OCI-LY3 (cell line): ENCODE data around the gene ATF7IP2.

Source experiments
- EZH2phosphoT487 ChIP-seq: fragments of 200-600 bp; shearing (Covaris generic); IDR thresholded peaks from 2 replicates; pipeline ENCODE4 v1.6.1; 2018; ENCODE audit warnings: antibody characterized with exemption, mixed run types, low read depth
- TF ChIP-seq, protein P1 (sequence below): fragments of 200-600, 300-600 bp; sonication (generic); IDR thresholded peaks from 2 replicates; pipeline ENCODE4 v1.5.1; 2014; ENCODE audit warnings: antibody characterized with exemption, low read length, low read depth

DNA sequence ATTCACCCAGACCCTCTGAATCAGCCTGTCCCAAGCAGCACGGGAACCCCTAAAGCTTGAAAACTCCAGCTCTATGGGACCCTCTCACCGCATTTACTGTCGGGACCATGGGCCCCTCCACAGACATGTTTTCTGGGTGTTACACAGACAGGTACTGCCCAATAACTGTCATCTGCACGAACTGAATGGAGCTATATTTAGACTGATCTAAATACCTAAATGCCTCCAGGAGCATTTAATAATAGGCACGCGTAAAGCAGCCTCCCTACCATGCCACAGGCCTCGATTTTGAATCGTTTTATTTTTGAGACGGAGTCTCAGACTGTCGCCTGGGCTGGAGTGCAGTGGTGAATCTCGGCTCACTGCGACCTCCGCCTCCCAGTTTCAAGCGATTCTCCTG is 144.8 kb downstream of the ATF7IP2 start:
- TF ChIP-seq, protein P1, sequence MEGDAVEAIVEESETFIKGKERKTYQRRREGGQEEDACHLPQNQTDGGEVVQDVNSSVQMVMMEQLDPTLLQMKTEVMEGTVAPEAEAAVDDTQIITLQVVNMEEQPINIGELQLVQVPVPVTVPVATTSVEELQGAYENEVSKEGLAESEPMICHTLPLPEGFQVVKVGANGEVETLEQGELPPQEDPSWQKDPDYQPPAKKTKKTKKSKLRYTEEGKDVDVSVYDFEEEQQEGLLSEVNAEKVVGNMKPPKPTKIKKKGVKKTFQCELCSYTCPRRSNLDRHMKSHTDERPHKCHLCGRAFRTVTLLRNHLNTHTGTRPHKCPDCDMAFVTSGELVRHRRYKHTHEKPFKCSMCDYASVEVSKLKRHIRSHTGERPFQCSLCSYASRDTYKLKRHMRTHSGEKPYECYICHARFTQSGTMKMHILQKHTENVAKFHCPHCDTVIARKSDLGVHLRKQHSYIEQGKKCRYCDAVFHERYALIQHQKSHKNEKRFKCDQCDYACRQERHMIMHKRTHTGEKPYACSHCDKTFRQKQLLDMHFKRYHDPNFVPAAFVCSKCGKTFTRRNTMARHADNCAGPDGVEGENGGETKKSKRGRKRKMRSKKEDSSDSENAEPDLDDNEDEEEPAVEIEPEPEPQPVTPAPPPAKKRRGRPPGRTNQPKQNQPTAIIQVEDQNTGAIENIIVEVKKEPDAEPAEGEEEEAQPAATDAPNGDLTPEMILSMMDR, result no peak
- TF ChIP-seq EZH2phosphoT487, result no peak
